Calu3 (cell line): ENCODE measurements around the gene PAX3. TPM values are rescaled to one million over a fixed set of nuclear protein-coding genes. Genes with fewer than 3 reads are reported as not detected.

Experiments used
- BruUV-seq: library from RNA; stranded (reverse); fragments of 400-500 nt; replicated peaks from 2 replicates; lab custom pipeline; 2021; lab: Mats Ljungman, UMichigan
- CTCF ChIA-PET: fragments of 300-600 bp; sonication (Branson Sonifier 250); formaldehyde crosslinking; loops from one replicate; lab custom pipeline; 2022; ENCODE audit warnings: antibody characterized with exemption; lab: Charles Lee
- DNase-seq: peaks from one replicate; pipeline ENCODE4 v3.0.0; 2022
- H3K27ac Mint-ChIP-seq: one replicate; pipeline ENCODE4 v1.8.0; 2022; ENCODE audit warnings: mixed read lengths; ENCODE audit not compliant: unreplicated experiment
- H3K27me3 Mint-ChIP-seq: one replicate; pipeline ENCODE4 v1.8.0; 2022; ENCODE audit warnings: mixed read lengths; ENCODE audit not compliant: unreplicated experiment
- H3K36me3 Mint-ChIP-seq: one replicate; pipeline ENCODE4 v1.8.0; 2022; ENCODE audit warnings: mild to moderate bottlenecking, moderate library complexity, mixed read lengths; ENCODE audit not compliant: insufficient read depth, unreplicated experiment
- H3K4me1 Mint-ChIP-seq: one replicate; pipeline ENCODE4 v1.8.0; 2022; ENCODE audit warnings: mild to moderate bottlenecking, low read depth, mixed read lengths; ENCODE audit not compliant: unreplicated experiment
- H3K4me3 Mint-ChIP-seq: one replicate; pipeline ENCODE4 v1.8.0; 2022; ENCODE audit warnings: mild to moderate bottlenecking, low read depth, moderate library complexity, mixed read lengths; ENCODE audit not compliant: unreplicated experiment
- H3K9me3 Mint-ChIP-seq: one replicate; pipeline ENCODE4 v1.8.0; 2022; ENCODE audit warnings: low read depth, mixed read lengths; ENCODE audit not compliant: unreplicated experiment
- CTCF ChIP-seq: fragments of 200-600 bp; IDR thresholded peaks from one replicate; pipeline ENCODE4 v1.8.0; 2022; ENCODE audit warnings: antibody characterized with exemption; ENCODE audit not compliant: unreplicated experiment
- intact Hi-C: fragments of 100-400 bp; cut with micrococcal nuclease; formaldehyde crosslinking; loops from one replicate; pipeline ENCODE4 v1.10.0; 2022; ENCODE audit not compliant: unreplicated experiment
- total RNA-seq: library from RNA; stranded (reverse); gene quantifications from 2 replicates; pipeline ENCODE4 v1.2.3, GENCODE V29; 2022

PAX3 gene
- total RNA-seq, 1 experiment from 2014 or later, result not detected

- peaks cover 72% of the 10 kb centered on the region for H3K27me3 Mint-ChIP-seq
- no peak overlapping the region for H3K27ac Mint-ChIP-seq
Measured at GRCh38 chr2:222249444-222249843, 49.4 kb downstream of the PAX3 start.

GRCh38 chr2:222248818-222249217, 50.0 kb downstream of the PAX3 start:
- Mint-ChIP-seq H3K4me1 (no peaks in the 10 kb centered on the region), H3K27ac (no peak overlapping the region), H3K27me3 (peaks cover 72% of the 10 kb centered on the region), H3K36me3 (no peaks in the 10 kb centered on the region), H3K4me3 (no peak overlapping the region), H3K9me3 (no peaks in the 10 kb centered on the region)
- intact Hi-C loops, result no loop called here
- no peak for DNase-seq
- no TSS peak for BruUV-seq
- no peak for TF ChIP-seq CTCF
- CTCF ChIA-PET, result no interaction called here

More at GRCh38 chr2:222249444-222249843, 49.4 kb downstream of the PAX3 start:
- no peak overlapping the region for H3K4me3 Mint-ChIP-seq
- no peak for TF ChIP-seq CTCF
- DNase-seq, result no peak
- CTCF ChIA-PET, result no interaction called here
- no peaks in the 10 kb centered on the region for H3K9me3 Mint-ChIP-seq
- intact Hi-C loops, result no loop called here
- H3K36me3 Mint-ChIP-seq, result no peaks in the 10 kb centered on the region
- BruUV-seq, result no TSS peak
- no peaks in the 10 kb centered on the region for H3K4me1 Mint-ChIP-seq

- intact Hi-C loops, result no loop called here
- Mint-ChIP-seq H3K36me3 (no peaks in the 10 kb centered on the region), H3K4me1 (no peaks in the 10 kb centered on the region), H3K27me3 (peaks cover 74% of the 10 kb centered on the region), H3K4me3 (no peak overlapping the region), H3K27ac (no peak overlapping the region), H3K9me3 (no peaks in the 10 kb centered on the region)
- DNase-seq, result no peak
- no TSS peak for BruUV-seq
- CTCF ChIA-PET, result no interaction called here
- no peak for TF ChIP-seq CTCF
Measured at GRCh38 chr2:222248256-222248655, 50.5 kb downstream of the PAX3 start.

- Mint-ChIP-seq H3K36me3 (no peaks in the 10 kb centered on the region), H3K4me3 (no peak overlapping the region), H3K27ac (no peak overlapping the region), H3K9me3 (no peaks in the 10 kb centered on the region), H3K4me1 (no peaks in the 10 kb centered on the region), H3K27me3 (peaks cover 86% of the 10 kb centered on the region)
- no peak for DNase-seq
- CTCF ChIA-PET, result no interaction called here
- intact Hi-C loops, result no loop called here
- BruUV-seq, result no TSS peak
- no peak for TF ChIP-seq CTCF
Measured at GRCh38 chr2:222242532-222242931, 56.3 kb downstream of the PAX3 start.
